H1 (cell line): ENCODE measurements around the gene MLF2. TPM values are rescaled to one million over a fixed set of nuclear protein-coding genes. Genes with fewer than 3 reads are reported as not detected.

Experiments
- CTCF ChIA-PET: fragments of 300-600 bp; sonication (Branson Sonifier 250); formaldehyde crosslinking; loops from one replicate; lab custom pipeline; 2021; ENCODE audit not compliant: partially characterized antibody; lab: Charles Lee
- POLR2A ChIA-PET: fragments of 300-600 bp; sonication (Branson Sonifier 250); formaldehyde crosslinking; loops from one replicate; lab custom pipeline; 2021; ENCODE audit warnings: inconsistent platforms; ENCODE audit not compliant: partially characterized antibody; lab: Charles Lee
- DNase-seq, 2 experiments: peaks; one replicate each; pipeline versions ENCODE4 v3.0.0 to v3.0.0-alpha.2; 2010 to 2022; ENCODE audit warnings: low spot score in 2 of 2, low read depth in 1 of 2, mixed read lengths in 1 of 2
- FAIRE-seq: peaks from 2 replicates; lab custom pipeline; 2011; peaks lifted over from hg19 to GRCh38; lab: Jason Lieb, UNC
- H2AFZ ChIP-seq: 2 replicates; pipeline ENCODE4 v1.8.1; 2012; ENCODE audit warnings: low read length, inconsistent platforms
- H2AK5ac ChIP-seq: 2 replicates; pipeline ENCODE4 v1.6.1; 2013; ENCODE audit warnings: low read depth, low read length
- H2BK120ac ChIP-seq: replicated peaks from 2 replicates; pipeline ENCODE3; 2013; ENCODE audit warnings: low read depth, low read length, inconsistent platforms
- H2BK12ac ChIP-seq: 2 replicates; pipeline ENCODE4 v1.6.1; 2013; ENCODE audit warnings: low read depth, low read length
- H2BK15ac ChIP-seq: 2 replicates; pipeline ENCODE4 v1.6.1; 2013; ENCODE audit warnings: low read length
- H2BK20ac ChIP-seq: 2 replicates; pipeline ENCODE4 v1.6.1; 2013; ENCODE audit warnings: low read length
- H2BK5ac ChIP-seq: 2 replicates; pipeline ENCODE4 v1.6.1; 2013; ENCODE audit warnings: low read depth, low read length
- H3K14ac ChIP-seq: 2 replicates; pipeline ENCODE4 v1.6.1; 2013; ENCODE audit warnings: inconsistent platforms; ENCODE audit not compliant: insufficient read length
- H3K18ac ChIP-seq: 2 replicates; pipeline ENCODE4 v1.6.1; 2013; ENCODE audit warnings: low read length; ENCODE audit errors: extremely low read depth
- H3K23ac ChIP-seq: 2 replicates; pipeline ENCODE4 v1.6.1; 2013; ENCODE audit warnings: inconsistent platforms; ENCODE audit not compliant: insufficient read length
- H3K23me2 ChIP-seq: 2 replicates; pipeline ENCODE4 v1.6.1; 2013; ENCODE audit warnings: low read depth, low read length
- H3K27ac ChIP-seq: 2 replicates; pipeline ENCODE4 v1.6.1; 2011; ENCODE audit warnings: low read depth, low read length, inconsistent platforms
- H3K27me3 ChIP-seq, 4 experiments: replicated peaks in 1 of 4; 1 replicate in 1 of 4; 2 replicates in 3 of 4; pipeline versions ENCODE4 v1.6.1 to v1.8.1; 2011 to 2013; ENCODE audit warnings: low read length in 3 of 4, mild to moderate bottlenecking in 3 of 4, inconsistent platforms in 2 of 4, mixed read lengths in 2 of 4, moderate library complexity in 1 of 4; ENCODE audit not compliant: control insufficient read depth in 3 of 4, insufficient read depth in 3 of 4; ENCODE audit errors: extremely low read depth in 1 of 4
- H3K36me3 ChIP-seq, 4 experiments: 2 replicates each; pipeline versions ENCODE4 v1.6.1 to v1.8.1; 2011 to 2013; ENCODE audit warnings: mild to moderate bottlenecking in 4 of 4, low read length in 3 of 4, moderate library complexity in 2 of 4, control low read depth in 1 of 4, inconsistent platforms in 1 of 4; ENCODE audit not compliant: insufficient read depth in 4 of 4, control insufficient read depth in 2 of 4
- H3K4ac ChIP-seq: replicated peaks from 2 replicates; pipeline ENCODE3; 2013; ENCODE audit warnings: low read length, low read depth, mixed read lengths, inconsistent platforms; ENCODE audit not compliant: insufficient read length
- H3K4me1 ChIP-seq, 4 experiments: replicated peaks in 1 of 4; 1 replicate in 1 of 4; 2 replicates in 3 of 4; pipeline versions ENCODE4 v1.6.1 to v1.8.1; 2011 to 2013; ENCODE audit warnings: low read length in 3 of 4, inconsistent platforms in 2 of 4, mixed read lengths in 1 of 4; ENCODE audit not compliant: insufficient read depth in 4 of 4, control insufficient read depth in 3 of 4
- H3K4me2 ChIP-seq, 2 experiments: 2 replicates each; pipeline versions ENCODE4 v1.6.1 to v1.8.1; 2011 to 2013; ENCODE audit warnings: low read depth in 2 of 2, low read length in 2 of 2, control low read depth in 1 of 2, inconsistent platforms in 1 of 2, mild to moderate bottlenecking in 1 of 2; ENCODE audit not compliant: insufficient read depth in 1 of 2
- H3K4me3 ChIP-seq, 4 experiments: fragments of 200-600, 300-600 bp in 1 of 4; sonication (generic), shearing (Covaris generic), sonication (Bioruptor Twin) in 1 of 4; 2 replicates each; pipeline versions ENCODE4 v1.5.1 to v1.8.1; 2011 to 2016; ENCODE audit warnings: low read length in 4 of 4, low read depth in 3 of 4, control low read depth in 2 of 4, inconsistent platforms in 2 of 4, mild to moderate bottlenecking in 2 of 4, mixed read lengths in 1 of 4, moderate library complexity in 1 of 4; ENCODE audit not compliant: insufficient read depth in 2 of 4; ENCODE audit errors: extremely low read depth in 1 of 4
- H3K56ac ChIP-seq: replicated peaks from 2 replicates; pipeline ENCODE3; 2013; ENCODE audit warnings: low read depth, mild to moderate bottlenecking, mixed read lengths, low read length, inconsistent platforms; ENCODE audit not compliant: insufficient read length
- H3K79me1 ChIP-seq: 2 replicates; pipeline ENCODE4 v1.6.1; 2013; ENCODE audit warnings: low read depth, low read length, control low read depth
- H3K79me2 ChIP-seq, 2 experiments: 2 replicates each; pipeline versions ENCODE4 v1.6.1 to v1.8.1; 2012 to 2013; ENCODE audit warnings: low read length in 2 of 2, mild to moderate bottlenecking in 2 of 2, inconsistent platforms in 1 of 2; ENCODE audit not compliant: insufficient read depth in 2 of 2, control insufficient read depth in 1 of 2
- H3K9ac ChIP-seq, 4 experiments: replicated peaks in 1 of 4; 1 replicate in 1 of 4; 2 replicates in 3 of 4; pipeline versions ENCODE4 v1.6.1 to v1.8.1; 2011 to 2013; ENCODE audit warnings: low read depth in 3 of 4, low read length in 3 of 4, control low read depth in 2 of 4, mild to moderate bottlenecking in 2 of 4, moderate library complexity in 2 of 4, inconsistent platforms in 1 of 4; ENCODE audit errors: extremely low read depth in 1 of 4
- H3K9me3 ChIP-seq, 2 experiments: 2 replicates each; pipeline versions ENCODE4 v1.6.1 to v1.8.1; 2012 to 2013; ENCODE audit warnings: mild to moderate bottlenecking in 2 of 2, moderate library complexity in 2 of 2, control low read depth in 1 of 2, inconsistent platforms in 1 of 2, low read depth in 1 of 2, low read length in 1 of 2, mixed read lengths in 1 of 2; ENCODE audit not compliant: insufficient read depth in 2 of 2
- H4K20me1 ChIP-seq, 2 experiments: replicated peaks in 1 of 2; 2 replicates each; pipeline versions ENCODE3 to v1.8.1; 2011 to 2013; ENCODE audit warnings: inconsistent platforms in 2 of 2, low read length in 2 of 2, mild to moderate bottlenecking in 1 of 2; ENCODE audit not compliant: insufficient read depth in 2 of 2, control insufficient read depth in 1 of 2
- H4K5ac ChIP-seq: 2 replicates; pipeline ENCODE4 v1.6.1; 2013; ENCODE audit warnings: low read length, low read depth, mixed read lengths, inconsistent platforms; ENCODE audit not compliant: insufficient read length
- H4K8ac ChIP-seq: 2 replicates; pipeline ENCODE4 v1.8.0; 2013; ENCODE audit warnings: mild to moderate bottlenecking, moderate library complexity, low read length, inconsistent platforms; ENCODE audit not compliant: insufficient read depth; ENCODE audit errors: extremely low read depth
- H4K91ac ChIP-seq: replicated peaks from 2 replicates; pipeline ENCODE3; 2013; ENCODE audit warnings: low read length, mixed read lengths, inconsistent platforms; ENCODE audit not compliant: insufficient read length
- ASH2L ChIP-seq: fragments of 200-600, 300-600 bp; sonication (generic); IDR thresholded peaks from one replicate; pipeline ENCODE4 v1.7.1; 2017; ENCODE audit warnings: low read length
- CHD1 ChIP-seq: IDR thresholded peaks from 2 replicates; pipeline ENCODE4 v1.6.1; 2012; ENCODE audit warnings: low read depth, low read length, improper control_type of control experiment
- MAFK ChIP-seq: IDR thresholded peaks from 2 replicates; pipeline ENCODE4 v1.6.1; 2012; ENCODE audit warnings: low read depth, mild to moderate bottlenecking, improper control_type of control experiment, low read length
- NRF1 ChIP-seq: IDR thresholded peaks from 2 replicates; pipeline ENCODE4 v1.6.1; 2011; ENCODE audit warnings: mild to moderate bottlenecking, low read depth, low read length, improper control_type of control experiment
- RNF2 ChIP-seq: fragments of 200-900, 300-1000 bp; sonication (generic); IDR thresholded peaks from 2 replicates; pipeline ENCODE4 v1.7.1; 2016; ENCODE audit warnings: borderline replicate concordance, low read depth, mild to moderate bottlenecking, antibody characterized with exemption, low read length; ENCODE audit not compliant: poor library complexity, severe bottlenecking; ENCODE audit errors: missing control alignments
- SRF ChIP-seq: IDR thresholded peaks from 2 replicates; pipeline ENCODE4 v1.6.1; 2011; ENCODE audit warnings: mild to moderate bottlenecking, low read depth, low read length, moderate library complexity
- SUZ12 ChIP-seq: fragments of 200-600 bp; sonication (generic); IDR thresholded peaks from 2 replicates; pipeline ENCODE4 v1.6.1; 2012; ENCODE audit warnings: mild to moderate bottlenecking, inconsistent platforms, low read length, moderate library complexity, mixed read lengths
- TAF7 ChIP-seq: optimal IDR thresholded peaks from 2 replicates; pipeline ENCODE3; 2011; ENCODE audit warnings: low read depth, mild to moderate bottlenecking, inconsistent platforms, low read length, moderate library complexity, borderline replicate concordance
- TBP ChIP-seq: IDR thresholded peaks from 2 replicates; pipeline ENCODE4 v1.6.1; 2011; ENCODE audit warnings: low read depth, low read length, improper control_type of control experiment
- TEAD4 ChIP-seq: IDR thresholded peaks from 2 replicates; pipeline ENCODE4 v1.6.1; 2012; ENCODE audit warnings: low read depth, low read length, inconsistent platforms, mixed read lengths
- ZNF274 ChIP-seq: IDR thresholded peaks from 2 replicates; pipeline ENCODE4 v1.7.0; 2012; ENCODE audit warnings: low read length, borderline replicate concordance; ENCODE audit errors: extremely low read depth
- WGBS, 2 experiments: shearing (Covaris generic) in 1 of 2; methylation state at CpG; one replicate each; pipeline versions ENCODE4 v1.1.6 to v1.1.7; 2013 to 2015; ENCODE audit warnings: low lambda C conversion rate in 2 of 2, mixed read lengths in 2 of 2, inconsistent platforms in 1 of 2, low coverage in 1 of 2, missing lambda C conversion rate in 1 of 2; ENCODE audit not compliant: insufficient replicate concordance in 2 of 2, insufficient coverage in 1 of 2, insufficient read length in 1 of 2; ENCODE audit errors: extremely low coverage in 1 of 2, missing lambda C conversion rate in 1 of 2; 5-methylcytosine and 5-hydroxymethylcytosine counted together
- polyA plus RNA-seq, 7 experiments: library from polyadenylated mRNA; depleted of rRNA in 3 of 7; stranded (reverse) in 5 of 7; unstranded in 2 of 7; fragments of >200 nt in 5 of 7; fragments of 200-250 nt in 2 of 7; gene quantifications; 1 replicate in 5 of 7; 2 replicates in 1 of 7; 4 replicates in 1 of 7; pipeline versions ENCODE4 v1.2.1 to v1.2.3, GENCODE V29; 2011 to 2013; ENCODE audit warnings: missing spikeins in 2 of 7, mixed read lengths in 2 of 7
- total RNA-seq: library from RNA; stranded (reverse); fragmentation: NEBNext Ultra II Directional; extraction: Animal tissue kit (Norgen Biotek cat#: 25700); gene quantifications from 2 replicates; pipeline ENCODE4 v1.2.1, GENCODE V29; 2021
- TF ChIP-seq, protein P1 (sequence below): IDR thresholded peaks from 2 replicates; pipeline ENCODE4 v1.6.1; 2011; ENCODE audit warnings: low read depth, mild to moderate bottlenecking, low read length; ENCODE audit not compliant: insufficient read depth

Gene MLF2
- total and polyA plus RNA-seq, 2 of the 8 experiments (the other 6 are each of a cell fraction or from before 2014, with no cell fraction given), result 229 to 401 TPM

DNA sequence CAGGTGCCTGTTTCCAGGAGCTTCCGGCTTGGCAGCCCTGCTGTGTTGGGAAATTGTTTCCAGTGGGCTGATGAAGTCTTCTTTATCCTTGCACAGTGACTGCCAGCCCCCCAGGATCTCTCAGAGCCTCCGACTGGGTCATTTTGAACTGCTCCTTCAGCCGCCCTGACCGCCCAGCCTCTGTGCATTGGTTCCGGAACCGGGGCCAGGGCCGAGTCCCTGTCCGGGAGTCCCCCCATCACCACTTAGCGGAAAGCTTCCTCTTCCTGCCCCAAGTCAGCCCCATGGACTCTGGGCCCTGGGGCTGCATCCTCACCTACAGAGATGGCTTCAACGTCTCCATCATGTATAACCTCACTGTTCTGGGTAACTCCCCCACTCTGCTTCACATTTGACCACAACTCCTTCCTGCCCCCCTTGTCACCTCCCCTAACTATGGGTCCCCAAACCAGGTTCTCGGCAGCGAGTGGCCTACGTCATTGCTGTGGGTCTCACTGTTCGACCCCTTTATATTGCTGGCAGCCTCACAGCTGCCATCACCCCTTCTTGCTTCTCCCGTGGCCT is 21.6 kb upstream of the MLF2 start:
- Histone ChIP-seq H3K4me2 (peak overlapping the region in 1 of 2 experiments; percentile 85; a peak in 3 of 4 replicates), H3K4me3 (no peak overlapping the region), H2BK5ac (no peak overlapping the region), H3K27me3 (peaks cover 0 to 36% (median 26%) of the 10 kb centered on the region in 4 experiments; a peak in 5 of 7 replicates), H4K8ac (no peak overlapping the region), H3K14ac (no peak overlapping the region), H2BK15ac (0 out of 2 replicates have a peak overlapping the region, but pooled peaks have one; percentile 72), H3K27ac (no peak overlapping the region), H2AK5ac (peak overlapping the region; percentile 42; the same call in 1 of the 2 replicates), H3K23me2 (peaks cover 15% of the 10 kb centered on the region), H3K9ac (no peak overlapping the region), H3K79me2 (peaks cover 0 to 2% of the 10 kb centered on the region in 2 experiments; a peak in 1 of 4 replicates), H2BK120ac (no peak overlapping the region), H4K20me1 (peaks cover 1 to 7% of the 10 kb centered on the region in 2 experiments), H3K79me1 (no peaks in the 10 kb centered on the region), H3K56ac (no peak overlapping the region), H2BK12ac (no peak overlapping the region), H3K4me1 (peaks cover 5 to 38% (median 26%) of the 10 kb centered on the region in 4 experiments), H3K9me3 (no peaks in the 10 kb centered on the region), H4K91ac (no peak overlapping the region), H3K23ac (no peak overlapping the region), H3K18ac (peak overlapping the region; percentile 7; the same call in 1 of the 2 replicates), H3K36me3 (peaks cover 0 to 21% (median 5%) of the 10 kb centered on the region in 4 experiments; a peak in 6 of 8 replicates), H2AFZ (no peak overlapping the region), H3K4ac (no peak overlapping the region), H2BK20ac (0 out of 2 replicates have a peak overlapping the region, but pooled peaks have one; percentile 80), H4K5ac (no peak overlapping the region)
- FAIRE-seq (no peak), DNase-seq (no peak)
- ChIA-PET CTCF (interaction anchor here (0.8 to 29.6 kb wide), 7 partner anchors 8 to 156 kb away, joined by 3 to 532 read pairs (median 7); partner anchors contain the start of genes GNB3, GPR162, MLF2 and P3H3), POLR2A (interaction anchor here (0.7 to 11.6 kb wide), 19 partner anchors 7 to 240 kb away, joined by 3 to 151 read pairs (median 3); partner anchors contain the start of genes GAPDH, GPR162, MLF2 and PTMS)
- WGBS, 2 experiments, result 88% methylated on average over 15 of the region's 15 CpGs; no CpG with 5 or more reads in 1 of the 2 experiments
- TF ChIP-seq SUZ12, result no peak
- TF ChIP-seq TBP, result no peak
- no peak for TF ChIP-seq SRF
- TF ChIP-seq ASH2L, result no peak
- TF ChIP-seq NRF1, result no peak
- TF ChIP-seq ZNF274, result no peak
- TF ChIP-seq, protein P1, sequence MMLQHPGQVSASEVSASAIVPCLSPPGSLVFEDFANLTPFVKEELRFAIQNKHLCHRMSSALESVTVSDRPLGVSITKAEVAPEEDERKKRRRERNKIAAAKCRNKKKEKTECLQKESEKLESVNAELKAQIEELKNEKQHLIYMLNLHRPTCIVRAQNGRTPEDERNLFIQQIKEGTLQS, result no peak
- TF ChIP-seq MAFK, result no peak
- TF ChIP-seq RNF2, result no peak
- TF ChIP-seq TAF7, result no peak
- TF ChIP-seq CHD1, result no peak
- no peak for TF ChIP-seq TEAD4
